Transverse colon (tissue), 4 donors: ENCODE results near the gene SNUPN.
A peak's percentile ranks its signal among the peaks of the same experiment; 100 is the strongest.

ENCODE experiments used
- EP300 ChIP-seq: sonication (generic); formaldehyde crosslinking; IDR thresholded peaks from one replicate; pipeline ENCODE4 v1.6.1; 2017; ENCODE audit warnings: antibody characterized with exemption, low read depth
- POLR2A ChIP-seq: fragments of 450-650 bp; IDR thresholded peaks from one replicate; pipeline ENCODE4 v1.6.1; 2016; ENCODE audit warnings: antibody characterized with exemption, mild to moderate bottlenecking, moderate library complexity
- POLR2AphosphoS5 ChIP-seq, 3 donors: sonication (generic); formaldehyde crosslinking; IDR thresholded peaks; one replicate each; pipeline ENCODE4 v1.6.1; 2016; ENCODE audit warnings: antibody characterized with exemption in 3 of 3
- TF ChIP-seq, protein P1 (sequence below), 5 experiments: fragments of 200-600 bp in 3 of 5; fragments of 450-650 bp in 2 of 5; sonication (generic) in 3 of 5; IDR thresholded peaks; 1 replicate in 2 of 5; 2 replicates in 3 of 5; pipeline ENCODE4 v1.5.1; 2016 to 2017; ENCODE audit warnings: antibody characterized with exemption in 5 of 5, inconsistent platforms in 3 of 5, mild to moderate bottlenecking in 2 of 5, moderate library complexity in 1 of 5

GRCh38 chr15:75673426-75674235, 48.1 kb upstream of the SNUPN start:
- TF ChIP-seq POLR2A (no peak), POLR2AphosphoS5 (IDR thresholded peaks at IDR 0.05) (peak in 1 of 3 donors; percentile 16), EP300 (no peak)
- TF ChIP-seq, protein P1, sequence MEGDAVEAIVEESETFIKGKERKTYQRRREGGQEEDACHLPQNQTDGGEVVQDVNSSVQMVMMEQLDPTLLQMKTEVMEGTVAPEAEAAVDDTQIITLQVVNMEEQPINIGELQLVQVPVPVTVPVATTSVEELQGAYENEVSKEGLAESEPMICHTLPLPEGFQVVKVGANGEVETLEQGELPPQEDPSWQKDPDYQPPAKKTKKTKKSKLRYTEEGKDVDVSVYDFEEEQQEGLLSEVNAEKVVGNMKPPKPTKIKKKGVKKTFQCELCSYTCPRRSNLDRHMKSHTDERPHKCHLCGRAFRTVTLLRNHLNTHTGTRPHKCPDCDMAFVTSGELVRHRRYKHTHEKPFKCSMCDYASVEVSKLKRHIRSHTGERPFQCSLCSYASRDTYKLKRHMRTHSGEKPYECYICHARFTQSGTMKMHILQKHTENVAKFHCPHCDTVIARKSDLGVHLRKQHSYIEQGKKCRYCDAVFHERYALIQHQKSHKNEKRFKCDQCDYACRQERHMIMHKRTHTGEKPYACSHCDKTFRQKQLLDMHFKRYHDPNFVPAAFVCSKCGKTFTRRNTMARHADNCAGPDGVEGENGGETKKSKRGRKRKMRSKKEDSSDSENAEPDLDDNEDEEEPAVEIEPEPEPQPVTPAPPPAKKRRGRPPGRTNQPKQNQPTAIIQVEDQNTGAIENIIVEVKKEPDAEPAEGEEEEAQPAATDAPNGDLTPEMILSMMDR (IDR thresholded peaks at IDR 0.05) = no peak
